HepG2 (cell line): Measurements from ENCODE around the gene BTK. TPM values are rescaled to one million over a fixed set of nuclear protein-coding genes. Genes with fewer than 3 reads are reported as not detected.
A peak's percentile ranks its signal among the peaks of the same experiment; 100 is the strongest.

Experiments used
- ATAC-seq: fragments of 200-7000 bp; cut with Tn5 transposase; 3 replicates; pipeline ENCODE4 v1.9.1; 2020; ENCODE audit warnings: mild to moderate bottlenecking, moderate library complexity
- BruUV-seq: library from RNA; stranded (reverse); fragments of 400-500 nt; replicated peaks from 2 replicates; lab custom pipeline; 2021; lab: Mats Ljungman, UMichigan
- CTCF ChIA-PET: fragments of 300-600 bp; formaldehyde crosslinking; extraction: SDS; loops from one replicate; lab custom pipeline; 2021; ENCODE audit warnings: low total read pairs, inconsistent platforms, low intra/inter-chr PET ratio; lab: Yijun Ruan, JAX
- POLR2A ChIA-PET: fragments of 350-600 bp; sonication (Branson Sonifier 250); formaldehyde crosslinking; loops from one replicate; lab custom pipeline; 2020; ENCODE audit warnings: antibody characterized with exemption, inconsistent platforms; lab: Yijun Ruan, JAX
- DNase-seq: peaks from one replicate; pipeline ENCODE4 v3.0.0-alpha.2; 2015; ENCODE audit warnings: low spot score
- FAIRE-seq: peaks from 3 replicates; lab custom pipeline; 2011; peaks lifted over from hg19 to GRCh38; lab: Jason Lieb, UNC
- H2AFZ ChIP-seq: one replicate; pipeline ENCODE4 v1.6.1; 2011; ENCODE audit warnings: low read length, inconsistent platforms
- H3K27ac ChIP-seq: fragments of 300-600 bp; 3 replicates; pipeline ENCODE4 v1.8.0; 2011; ENCODE audit warnings: mixed run types, mild to moderate bottlenecking, mixed read lengths, low read length, inconsistent platforms; ENCODE audit not compliant: insufficient read depth; ENCODE audit errors: extremely low read length
- H3K27me3 ChIP-seq, 2 experiments: fragments of 200-600 bp in 1 of 2; 2 replicates in 1 of 2; 3 replicates in 1 of 2; pipeline versions ENCODE4 v1.6.0 to v1.8.0; 2011; ENCODE audit warnings: low read length in 2 of 2, mild to moderate bottlenecking in 2 of 2, moderate library complexity in 2 of 2, inconsistent platforms in 1 of 2; ENCODE audit not compliant: insufficient read depth in 2 of 2, control insufficient read depth in 1 of 2
- H3K36me3 ChIP-seq, 2 experiments: fragments of 200-600 bp in 1 of 2; replicated peaks in 1 of 2; 2 replicates in 1 of 2; 3 replicates in 1 of 2; pipeline versions ENCODE4 v1.5.1 to v1.8.0; 2011; ENCODE audit warnings: low read length in 2 of 2, inconsistent platforms in 1 of 2; ENCODE audit not compliant: insufficient read depth in 2 of 2, control insufficient read depth in 1 of 2
- H3K4me1 ChIP-seq: 2 replicates; pipeline ENCODE4 v1.5.1; 2012; ENCODE audit warnings: low read length, inconsistent platforms; ENCODE audit not compliant: insufficient read depth
- H3K4me2 ChIP-seq: 2 replicates; pipeline ENCODE4 v1.6.0; 2011; ENCODE audit warnings: low read depth, low read length, inconsistent platforms
- H3K4me3 ChIP-seq, 3 experiments: fragments of 200-600 bp in 1 of 3; sonication (generic), shearing (Covaris generic) in 1 of 3; replicated peaks in 1 of 3; 2 replicates each; pipeline ENCODE4 v1.5.1; 2011 to 2016; ENCODE audit warnings: low read length in 3 of 3, inconsistent platforms in 2 of 3, low read depth in 2 of 3, mild to moderate bottlenecking in 2 of 3, control low read depth in 1 of 3, mixed read lengths in 1 of 3; ENCODE audit not compliant: insufficient read depth in 1 of 3
- H3K79me2 ChIP-seq: one replicate; pipeline ENCODE4 v1.6.1; 2011; ENCODE audit warnings: low read length, inconsistent platforms; ENCODE audit not compliant: insufficient read depth
- H3K9ac ChIP-seq: 2 replicates; pipeline ENCODE4 v1.6.0; 2011; ENCODE audit warnings: mild to moderate bottlenecking, low read depth, low read length, inconsistent platforms; ENCODE audit not compliant: insufficient read depth
- H3K9me3 ChIP-seq: 2 replicates; pipeline ENCODE4 v1.5.1; 2012; ENCODE audit warnings: mild to moderate bottlenecking, low read length
- H4K20me1 ChIP-seq: 2 replicates; pipeline ENCODE4 v1.6.0; 2011; ENCODE audit warnings: inconsistent platforms, mild to moderate bottlenecking, low read length, moderate library complexity; ENCODE audit not compliant: insufficient read depth
- FOSL1 ChIP-seq: sonication (generic); formaldehyde crosslinking; IDR thresholded peaks from 2 replicates; pipeline ENCODE4 v1.9.0; 2021; ENCODE audit warnings: missing genetic modification reagents, borderline replicate concordance
- KDM5A ChIP-seq: fragments of 200-600 bp; sonication (generic); IDR thresholded peaks from 2 replicates; pipeline ENCODE4 v1.7.0; 2018; ENCODE audit warnings: antibody characterized with exemption, mild to moderate bottlenecking, low read length, borderline replicate concordance
- PCBP1 ChIP-seq: fragments of 200-400 bp; formaldehyde crosslinking; IDR thresholded peaks from 2 replicates; pipeline ENCODE4 v1.6.1; 2017; ENCODE audit warnings: mild to moderate bottlenecking, low read depth, low read length, borderline replicate concordance
- RBFOX2 ChIP-seq: fragments of 200-400 bp; formaldehyde crosslinking; IDR thresholded peaks from 2 replicates; pipeline ENCODE4 v1.6.1; 2017; ENCODE audit warnings: low read depth, mild to moderate bottlenecking, low read length
- RELA ChIP-seq: sonication (generic); formaldehyde crosslinking; IDR thresholded peaks from 2 replicates; pipeline ENCODE4 v1.4.0; 2020; ENCODE audit warnings: missing genetic modification reagents
- SNAPC2 ChIP-seq: sonication (generic); formaldehyde crosslinking; IDR thresholded peaks from 2 replicates; pipeline ENCODE4 v1.8.1; 2022; ENCODE audit warnings: mild to moderate bottlenecking, missing genetic modification reagents
- SP5 ChIP-seq: IDR thresholded peaks from 2 replicates; pipeline ENCODE4 v1.6.1; 2016; ENCODE audit warnings: low read depth, borderline replicate concordance
- ZBTB7B ChIP-seq: sonication (generic); formaldehyde crosslinking; IDR thresholded peaks from 2 replicates; pipeline ENCODE4 v1.4.0; 2020; ENCODE audit warnings: missing genetic modification reagents
- ZNF318 ChIP-seq: sonication (generic); formaldehyde crosslinking; IDR thresholded peaks from 2 replicates; pipeline ENCODE4 v1.4.0; 2020; ENCODE audit warnings: mild to moderate bottlenecking, missing genetic modification reagents
- WGBS: methylation state at CpG from one replicate; pipeline ENCODE4 v1.1.6; 2017; ENCODE audit warnings: low lambda C conversion rate; 5-methylcytosine and 5-hydroxymethylcytosine counted together
- in situ Hi-C: cut with HindIII; loops from 2 replicates; pipeline ENCODE4 v1.10.0; 2017; ENCODE audit warnings: low pct_unique_long_range_greater_than_20kb; ENCODE audit not compliant: extremely low pct_ligation_motif_present
- intact Hi-C: fragments of 100-400 bp; cut with micrococcal nuclease; formaldehyde crosslinking; loops from one replicate; pipeline ENCODE4 v1.10.0; 2022; ENCODE audit not compliant: unreplicated experiment
- polyA plus RNA-seq, 8 experiments: library from polyadenylated mRNA; depleted of rRNA in 3 of 8; stranded (reverse) in 7 of 8; unstranded in 1 of 8; fragments of >200 nt; fragmentation: Illumina TruSeq in 4 of 8; extraction: Trizol in 4 of 8; gene quantifications; 2 replicates each; pipeline versions ENCODE4 v1.2.1 to v1.2.3, GENCODE V29; 2011 to 2016; ENCODE audit warnings: low read depth in 4 of 8, missing spikeins in 1 of 8, mixed read lengths in 1 of 8; ENCODE audit not compliant: insufficient read depth in 1 of 8
- total RNA-seq, 5 experiments: library from RNA; depleted of rRNA; stranded (reverse); fragments of >200 nt; fragmentation: Illumina TruSeq; extraction: Trizol; gene quantifications; 2 replicates each; pipeline ENCODE4 v1.2.3, GENCODE V29; 2016; ENCODE audit warnings: low read depth in 1 of 5

Gene BTK
- total and polyA plus RNA-seq, 2 of the 13 experiments (the other 11 are each of a cell fraction or from before 2014, with no cell fraction given): not detected

GRCh38 chrX:101409043-101409442 is 23.1 kb upstream of the BTK start (continued):
- TF ChIP-seq ZNF318 (CRISPR knock-in tag) (no peak), SNAPC2 (CRISPR knock-in tag) (no peak), RELA (CRISPR knock-in tag) (no peak), ZBTB7B (no peak)
- TF ChIP-seq, all 625 proteins: peak for 0

- ChIA-PET CTCF (no interaction called here), POLR2A (no interaction called here)
- intact Hi-C loops (loop anchor here (5.0 kb wide), 1 partner anchor 61 kb away; the partner anchor contains the start of gene TIMM8A), in situ Hi-C loops (no loop called here)
- peak overlapping the region; percentile 66 to 79 (median 73) for H3K4me3 ChIP-seq
- FAIRE-seq (no peak), ATAC-seq (no peak; the same call in 2 of the 3 replicates), DNase-seq (no peak)
- no peaks in the 10 kb centered on the region for H3K27me3 ChIP-seq
- H3K9me3 ChIP-seq: no peaks in the 10 kb centered on the region
- H3K79me2 ChIP-seq: peaks cover 49% of the 10 kb centered on the region
- H3K4me2 ChIP-seq: peak overlapping the region; percentile 71; the same call in 1 of the 2 replicates
- H3K4me1 ChIP-seq: peaks cover 8% of the 10 kb centered on the region
- no peak overlapping the region for H2AFZ ChIP-seq
- TF ChIP-seq FOSL1 (CRISPR knock-in tag) (no peak), PCBP1 (no peak), KDM5A (peak; percentile 72), SP5 (CRISPR knock-in tag) (no peak), RBFOX2 (0 out of 2 replicates have a peak, but pooled peaks have one; percentile 40)
- peaks cover 5% of the 10 kb centered on the region; the same call in 1 of the 2 replicates for H4K20me1 ChIP-seq
- peak overlapping the region; percentile 97 for H3K9ac ChIP-seq
- H3K36me3 ChIP-seq: peaks cover 0 to 17% of the 10 kb centered on the region in 2 experiments; a peak in 3 of 5 replicates
- 3% methylated on average over 7 of the region's 8 CpGs for WGBS
- TSS peak; percentile 80 for BruUV-seq
- peak overlapping the region; percentile 97 for H3K27ac ChIP-seq
Measured at GRCh38 chrX:101408532-101408841, 22.5 kb upstream of the BTK start.
